ENCODE results near the gene PPP1R13B. TPM values are rescaled to one million over a fixed set of nuclear protein-coding genes. Genes with fewer than 3 reads are reported as not detected.

Gene PPP1R13B
- total and polyA plus RNA-seq, 2 experiments from 2014 or later = 9.4 to 20.2 TPM

DNA sequence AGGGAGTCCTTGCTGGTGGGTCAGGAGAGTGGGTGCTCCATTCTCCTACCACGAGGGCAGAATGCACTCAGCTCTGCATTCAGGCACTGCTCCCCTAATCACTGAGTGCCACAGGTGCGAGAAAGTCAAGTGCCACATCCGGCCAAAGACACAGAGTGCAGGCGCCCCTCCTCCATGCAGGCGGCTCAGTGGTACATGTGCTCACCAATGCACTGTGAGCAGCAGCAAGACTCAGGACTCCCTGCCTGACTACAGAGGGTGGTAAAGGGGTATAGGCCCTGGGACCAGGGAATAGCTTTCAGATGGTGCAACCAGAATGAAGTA, 98.9 kb downstream of the PPP1R13B start:
- H3K4me2 ChIP-seq = no peak overlapping the region
- TF ChIP-seq EZH2phosphoT487 (IDR thresholded peaks at IDR 0.05; ENCODE audit: low read depth, severe bottlenecking, unreplicated experiment) (no peak), EZH2 (IDR thresholded peaks at IDR 0.05; ENCODE audit: borderline replicate concordance) (no peak)
- TF ChIP-seq, protein P1, sequence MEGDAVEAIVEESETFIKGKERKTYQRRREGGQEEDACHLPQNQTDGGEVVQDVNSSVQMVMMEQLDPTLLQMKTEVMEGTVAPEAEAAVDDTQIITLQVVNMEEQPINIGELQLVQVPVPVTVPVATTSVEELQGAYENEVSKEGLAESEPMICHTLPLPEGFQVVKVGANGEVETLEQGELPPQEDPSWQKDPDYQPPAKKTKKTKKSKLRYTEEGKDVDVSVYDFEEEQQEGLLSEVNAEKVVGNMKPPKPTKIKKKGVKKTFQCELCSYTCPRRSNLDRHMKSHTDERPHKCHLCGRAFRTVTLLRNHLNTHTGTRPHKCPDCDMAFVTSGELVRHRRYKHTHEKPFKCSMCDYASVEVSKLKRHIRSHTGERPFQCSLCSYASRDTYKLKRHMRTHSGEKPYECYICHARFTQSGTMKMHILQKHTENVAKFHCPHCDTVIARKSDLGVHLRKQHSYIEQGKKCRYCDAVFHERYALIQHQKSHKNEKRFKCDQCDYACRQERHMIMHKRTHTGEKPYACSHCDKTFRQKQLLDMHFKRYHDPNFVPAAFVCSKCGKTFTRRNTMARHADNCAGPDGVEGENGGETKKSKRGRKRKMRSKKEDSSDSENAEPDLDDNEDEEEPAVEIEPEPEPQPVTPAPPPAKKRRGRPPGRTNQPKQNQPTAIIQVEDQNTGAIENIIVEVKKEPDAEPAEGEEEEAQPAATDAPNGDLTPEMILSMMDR (IDR thresholded peaks at IDR 0.05; ENCODE audit: poor library complexity) = no peak
- WGBS (ENCODE audit: low lambda C conversion rate, missing lambda C conversion rate) = 94% methylated on average over 5 of the region's 5 CpGs
- H3K36me3 ChIP-seq (replicated peaks; ENCODE audit: insufficient read depth, low read depth) = no peaks in the 10 kb centered on the region
- no peaks in the 10 kb centered on the region for H3K4me1 ChIP-seq (ENCODE audit: insufficient read depth)
- H4K20me1 ChIP-seq (ENCODE audit: insufficient read depth, poor library complexity, severe bottlenecking) = no peaks in the 10 kb centered on the region
- no peaks in the 10 kb centered on the region for H3K9me2 ChIP-seq (replicated peaks; ENCODE audit: insufficient read depth)
- no peaks in the 10 kb centered on the region for H3K27me3 ChIP-seq
- H2AFZ ChIP-seq = no peak overlapping the region
- no peak overlapping the region for H3K27ac ChIP-seq
- no peaks in the 10 kb centered on the region for H3K79me2 ChIP-seq
- H3K9me3 ChIP-seq (ENCODE audit: low read depth) = no peaks in the 10 kb centered on the region
- no peak overlapping the region for H3K4me3 ChIP-seq
- DNase-seq (ENCODE audit: low spot score) = no peak

DNA sequence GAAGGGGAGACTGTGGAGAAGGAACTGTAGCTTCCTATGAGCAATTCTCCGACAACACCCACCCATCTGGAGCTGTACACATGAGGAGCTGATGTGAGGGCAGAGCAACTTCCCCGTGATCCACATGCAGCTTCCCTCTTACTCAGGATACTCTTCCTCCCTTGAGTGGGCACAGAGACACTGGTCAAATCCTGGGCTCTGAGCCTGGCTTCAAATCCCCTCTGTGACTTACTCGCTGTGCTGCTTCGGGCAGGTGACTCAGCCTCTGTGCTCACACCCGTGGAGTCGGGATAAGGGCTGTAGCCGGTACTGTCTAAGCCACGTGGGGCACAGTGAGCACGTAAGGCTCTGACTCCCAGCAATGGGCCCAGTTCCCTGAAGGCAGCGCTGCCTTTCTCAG, 100.7 kb downstream of the PPP1R13B start:
- Histone ChIP-seq H3K27me3 (no peaks in the 10 kb centered on the region), H3K9me3 (ENCODE audit: low read depth) (no peaks in the 10 kb centered on the region), H3K36me3 (replicated peaks; ENCODE audit: insufficient read depth, low read depth) (no peaks in the 10 kb centered on the region), H4K20me1 (ENCODE audit: insufficient read depth, poor library complexity, severe bottlenecking) (no peaks in the 10 kb centered on the region), H3K4me3 (no peak overlapping the region), H3K4me1 (ENCODE audit: insufficient read depth) (no peaks in the 10 kb centered on the region), H3K4me2 (no peak overlapping the region), H3K9me2 (replicated peaks; ENCODE audit: insufficient read depth) (no peaks in the 10 kb centered on the region), H3K79me2 (no peaks in the 10 kb centered on the region), H3K27ac (no peak overlapping the region), H2AFZ (no peak overlapping the region)
- WGBS (ENCODE audit: low lambda C conversion rate, missing lambda C conversion rate) = 90% methylated on average over 10 of the region's 10 CpGs
- no peak for DNase-seq (ENCODE audit: low spot score)
- no peak for TF ChIP-seq EZH2 (IDR thresholded peaks at IDR 0.05; ENCODE audit: borderline replicate concordance)
- TF ChIP-seq, protein P1 (IDR thresholded peaks at IDR 0.05; ENCODE audit: poor library complexity) = no peak
- no peak for TF ChIP-seq EZH2phosphoT487 (IDR thresholded peaks at IDR 0.05; ENCODE audit: low read depth, severe bottlenecking, unreplicated experiment)

DNA sequence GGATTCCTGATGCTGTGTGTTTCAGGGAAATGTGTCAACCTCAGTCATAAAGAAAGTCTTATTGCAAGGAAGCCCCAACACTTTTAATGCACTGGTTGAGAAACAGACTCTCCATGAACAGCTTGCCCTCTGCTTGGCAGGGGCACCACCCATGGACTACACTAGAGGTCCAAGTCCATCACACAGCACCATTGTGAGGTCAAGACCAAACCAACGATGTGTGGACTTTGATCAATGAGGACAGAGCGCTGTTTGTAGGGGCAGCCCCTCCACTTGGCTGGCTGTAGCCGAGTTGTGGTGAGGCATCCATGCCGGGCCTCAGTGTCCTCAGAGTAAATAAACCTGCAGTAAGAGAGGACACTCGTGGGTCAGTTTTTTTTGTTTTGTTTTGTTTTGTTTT, 102.0 kb downstream of the PPP1R13B start:
- TF ChIP-seq EZH2 (IDR thresholded peaks at IDR 0.05; ENCODE audit: borderline replicate concordance) (no peak), EZH2phosphoT487 (IDR thresholded peaks at IDR 0.05; ENCODE audit: low read depth, severe bottlenecking, unreplicated experiment) (no peak)
- TF ChIP-seq, protein P1 (IDR thresholded peaks at IDR 0.05; ENCODE audit: poor library complexity) = no peak
- H3K27me3 ChIP-seq = no peaks in the 10 kb centered on the region
- no peak overlapping the region for H3K4me2 ChIP-seq
- H3K36me3 ChIP-seq (replicated peaks; ENCODE audit: insufficient read depth, low read depth) = no peaks in the 10 kb centered on the region
- no peaks in the 10 kb centered on the region for H4K20me1 ChIP-seq (ENCODE audit: insufficient read depth, poor library complexity, severe bottlenecking)
- no peak for DNase-seq (ENCODE audit: low spot score)
- no peaks in the 10 kb centered on the region for H3K79me2 ChIP-seq
- WGBS (ENCODE audit: low lambda C conversion rate, missing lambda C conversion rate) = 87% methylated on average over 5 of the region's 5 CpGs
- H3K9me2 ChIP-seq (replicated peaks; ENCODE audit: insufficient read depth) = no peaks in the 10 kb centered on the region
- H3K9me3 ChIP-seq (ENCODE audit: low read depth) = no peaks in the 10 kb centered on the region
- H3K4me3 ChIP-seq = no peak overlapping the region
- no peak overlapping the region for H3K27ac ChIP-seq
- H2AFZ ChIP-seq = no peak overlapping the region
- H3K4me1 ChIP-seq (ENCODE audit: insufficient read depth) = no peaks in the 10 kb centered on the region
